Measurements from ENCODE around the gene FAM240B. TPM values are rescaled to one million over a fixed set of nuclear protein-coding genes. Genes with fewer than 3 reads are reported as not detected.

The FAM240B gene
- total and polyA plus RNA-seq, 2 of the 4 experiments (the other 2 are of a cell fraction) = not detected

DNA sequence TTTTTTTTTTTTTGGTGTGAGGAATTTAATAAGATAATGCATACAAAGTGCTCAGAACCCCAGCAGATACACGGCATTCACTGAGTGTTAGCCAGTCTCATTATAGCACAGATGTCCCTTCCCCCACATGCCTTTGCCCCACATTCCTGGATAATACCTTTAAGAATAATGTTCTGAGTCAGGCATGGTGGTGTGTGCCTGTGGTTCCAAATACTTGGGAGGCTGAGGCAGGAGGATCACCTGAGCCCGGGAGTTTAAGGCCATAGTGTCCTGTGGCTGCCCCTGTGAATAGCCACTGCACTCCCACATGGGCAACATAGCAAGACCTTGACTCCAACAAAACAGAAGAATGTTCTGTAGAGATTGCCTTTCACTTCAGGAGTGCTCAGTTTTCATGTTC, 75.3 kb downstream of the FAM240B start:
- Histone ChIP-seq H3K79me1 (ENCODE audit: low read depth in 1 of 2, low read length in 2 of 2) (no peaks in the 10 kb centered on the region), H2BK15ac (ENCODE audit: low read depth, low read length) (no peak overlapping the region), H4K20me1 (ENCODE audit: insufficient read depth, low read length) (no peaks in the 10 kb centered on the region), H3K9me1 (ENCODE audit: insufficient read depth, low read length) (no peaks in the 10 kb centered on the region), H3K9me3 (ENCODE audit: control insufficient read depth, insufficient read depth, low read length) (no peaks in the 10 kb centered on the region), H4K8ac (ENCODE audit: low read depth in 2 of 2, low read length in 2 of 2) (no peak overlapping the region), H2AK9ac (replicated peaks; ENCODE audit: low read depth, low read length, poor library complexity) (no peak overlapping the region), H3K4me3 (ENCODE audit: insufficient read depth, low read depth, low read length) (no peak overlapping the region), H3K4me1 (ENCODE audit: control insufficient read depth, insufficient read depth, low read length) (no peaks in the 10 kb centered on the region), H4K5ac (ENCODE audit: low read depth, low read length) (no peak overlapping the region), H3K23ac (ENCODE audit: low read depth, low read length) (no peak overlapping the region), H3K14ac (replicated peaks; ENCODE audit: low read depth, low read length) (no peak overlapping the region), H3K4me2 (ENCODE audit: low read depth, low read length) (no peak overlapping the region), H2AK5ac (ENCODE audit: low read depth, low read length) (no peak overlapping the region), H4K91ac (ENCODE audit: insufficient read depth, low read depth, low read length) (no peak overlapping the region), H3K36me3 (ENCODE audit: control insufficient read depth, insufficient read depth, low read length) (no peaks in the 10 kb centered on the region), H3K27ac (ENCODE audit: insufficient read depth, low read length) (no peak overlapping the region), H3K18ac (ENCODE audit: low read depth, low read length) (no peak overlapping the region), H2BK20ac (ENCODE audit: low read depth, low read length) (no peak overlapping the region), H3K56ac (ENCODE audit: extremely low read depth, insufficient read depth, low read length) (no peak overlapping the region), H2BK5ac (ENCODE audit: low read depth, low read length, poor library complexity, severe bottlenecking) (no peak overlapping the region), H3K27me3 (ENCODE audit: control insufficient read depth, insufficient read depth, low read length) (no peaks in the 10 kb centered on the region; the same call in 1 of the 2 replicates), H2BK120ac (ENCODE audit: low read depth, low read length) (no peak overlapping the region), H3K9ac (ENCODE audit: low read depth, low read length) (no peak overlapping the region), H3K4ac (ENCODE audit: low read depth, low read length) (no peak overlapping the region), H2AFZ (replicated peaks; ENCODE audit: low read length, poor library complexity) (no peak overlapping the region)
- no TSS peak for BruUV-seq (replicated peaks)
- dilution Hi-C loops (cut with HindIII; ENCODE audit: low sequenced_read_pairs, unreplicated experiment) (no loop called here), intact Hi-C loops (cut with micrococcal nuclease) (no loop called here), in situ Hi-C loops (cut with MboI; ENCODE audit: low sequenced_read_pairs) (no loop called here)
- TF ChIP-seq FOS (IDR thresholded peaks at IDR 0.05; ENCODE audit: low read depth, low read length) (no peak), POLR2A (IDR thresholded peaks at IDR 0.05; ENCODE audit: low read depth, low read length) (no peak), USF2 (IDR thresholded peaks at IDR 0.05; ENCODE audit: low read depth, low read length) (no peak), NFE2L2 (IDR thresholded peaks at IDR 0.05; ENCODE audit: low read depth, low read length) (no peak), SMC3 (IDR thresholded peaks at IDR 0.05; ENCODE audit: low read depth, low read length) (no peak), MXI1 (IDR thresholded peaks at IDR 0.05; ENCODE audit: borderline replicate concordance, low read depth, low read length) (no peak), RCOR1 (IDR thresholded peaks at IDR 0.05; ENCODE audit: insufficient replicate concordance, low read length) (no peak), RAD21 (IDR thresholded peaks at IDR 0.05; ENCODE audit: low read length) (no peak), CEBPB (IDR thresholded peaks at IDR 0.05; ENCODE audit: low read depth, low read length) (no peak), MAFK (IDR thresholded peaks at IDR 0.05; ENCODE audit: low read depth, low read length) (no peak), RFX5 (IDR thresholded peaks at IDR 0.05; ENCODE audit: low read depth, low read length) (no peak), BHLHE40 (IDR thresholded peaks at IDR 0.05; ENCODE audit: low read depth, low read length) (no peak), MAZ (IDR thresholded peaks at IDR 0.05; ENCODE audit: borderline replicate concordance, low read depth, low read length) (no peak), CHD1 (IDR thresholded peaks at IDR 0.05; ENCODE audit: low read depth, low read length) (no peak)
- TF ChIP-seq, protein P1, sequence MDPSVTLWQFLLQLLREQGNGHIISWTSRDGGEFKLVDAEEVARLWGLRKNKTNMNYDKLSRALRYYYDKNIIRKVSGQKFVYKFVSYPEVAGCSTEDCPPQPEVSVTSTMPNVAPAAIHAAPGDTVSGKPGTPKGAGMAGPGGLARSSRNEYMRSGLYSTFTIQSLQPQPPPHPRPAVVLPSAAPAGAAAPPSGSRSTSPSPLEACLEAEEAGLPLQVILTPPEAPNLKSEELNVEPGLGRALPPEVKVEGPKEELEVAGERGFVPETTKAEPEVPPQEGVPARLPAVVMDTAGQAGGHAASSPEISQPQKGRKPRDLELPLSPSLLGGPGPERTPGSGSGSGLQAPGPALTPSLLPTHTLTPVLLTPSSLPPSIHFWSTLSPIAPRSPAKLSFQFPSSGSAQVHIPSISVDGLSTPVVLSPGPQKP (IDR thresholded peaks at IDR 0.05; ENCODE audit: borderline replicate concordance, low read depth, low read length) = no peak
- TF ChIP-seq, protein P2, sequence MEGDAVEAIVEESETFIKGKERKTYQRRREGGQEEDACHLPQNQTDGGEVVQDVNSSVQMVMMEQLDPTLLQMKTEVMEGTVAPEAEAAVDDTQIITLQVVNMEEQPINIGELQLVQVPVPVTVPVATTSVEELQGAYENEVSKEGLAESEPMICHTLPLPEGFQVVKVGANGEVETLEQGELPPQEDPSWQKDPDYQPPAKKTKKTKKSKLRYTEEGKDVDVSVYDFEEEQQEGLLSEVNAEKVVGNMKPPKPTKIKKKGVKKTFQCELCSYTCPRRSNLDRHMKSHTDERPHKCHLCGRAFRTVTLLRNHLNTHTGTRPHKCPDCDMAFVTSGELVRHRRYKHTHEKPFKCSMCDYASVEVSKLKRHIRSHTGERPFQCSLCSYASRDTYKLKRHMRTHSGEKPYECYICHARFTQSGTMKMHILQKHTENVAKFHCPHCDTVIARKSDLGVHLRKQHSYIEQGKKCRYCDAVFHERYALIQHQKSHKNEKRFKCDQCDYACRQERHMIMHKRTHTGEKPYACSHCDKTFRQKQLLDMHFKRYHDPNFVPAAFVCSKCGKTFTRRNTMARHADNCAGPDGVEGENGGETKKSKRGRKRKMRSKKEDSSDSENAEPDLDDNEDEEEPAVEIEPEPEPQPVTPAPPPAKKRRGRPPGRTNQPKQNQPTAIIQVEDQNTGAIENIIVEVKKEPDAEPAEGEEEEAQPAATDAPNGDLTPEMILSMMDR (conservative IDR thresholded peaks at IDR 0.05; ENCODE audit: low read depth, low read length) = no peak
- ChIA-PET CTCF (no interaction called here), POLR2A (ENCODE audit: unreplicated experiment) (no interaction called here)
- ATAC-seq (ENCODE audit: low read depth) (no peak), DNase-seq (no peak)
- WGBS, 2 experiments (ENCODE audit: extremely low coverage in 2 of 2, insufficient read length in 1 of 2) = no CpG with 5 or more reads among the region's 2 CpGs
